ENCODE results near the gene EPN1.

DNA sequence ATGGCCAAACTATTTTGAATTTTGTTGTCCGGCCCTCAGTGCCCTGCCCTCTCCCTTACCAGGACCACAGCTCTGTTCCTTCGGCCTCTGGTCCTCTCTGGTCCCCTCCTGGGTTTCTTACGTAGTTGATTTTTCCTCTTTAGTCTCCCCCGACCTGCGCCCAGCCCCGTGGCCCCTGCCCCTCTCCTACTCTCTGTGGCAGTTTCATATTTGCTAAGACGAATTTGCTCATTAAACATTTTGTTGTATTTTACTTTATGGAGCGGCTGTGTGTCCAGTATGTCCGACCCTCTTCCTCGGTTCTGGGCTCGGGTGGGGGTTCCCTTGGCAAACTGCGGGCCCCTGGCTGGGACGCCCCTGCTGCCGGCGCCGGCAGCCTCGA lies 576 bp upstream of the EPN1 start:
- no peak for TF ChIP-seq GATA2 (IDR thresholded peaks at IDR 0.05; ENCODE audit: low read depth, low read length)
- TF ChIP-seq GATA3 (IDR thresholded peaks at IDR 0.05; ENCODE audit: low read depth, low read length), result no peak
